Neural progenitor cell (in vitro differentiated cells): Measurements from ENCODE around the gene EXPH5.

ENCODE experiments used
- CTCF ChIP-seq: fragments of 200-600 bp; sonication (generic); IDR thresholded peaks from 2 replicates; pipeline ENCODE4 v1.5.1; 2017; ENCODE audit warnings: antibody characterized with exemption, mild to moderate bottlenecking
- EZH2 ChIP-seq: fragments of 200-600 bp; sonication (generic); IDR thresholded peaks from 2 replicates; pipeline ENCODE4 v1.6.1; 2017; ENCODE audit warnings: antibody characterized with exemption, mild to moderate bottlenecking, moderate library complexity

GRCh38 chr11:108516125-108516524 is 77.4 kb downstream of the EXPH5 start:
- TF ChIP-seq CTCF (no peak), EZH2 (no peak)
